Stimulated activated CD8-positive, alpha-beta memory T cell treated with anti-CD3 and anti-CD28 coated beads, Interleukin-7, amount 100 ng/mL, for 4 hours (primary cell): ENCODE results near the gene RNF13.
"Not testable (repeated sequence)": the region's sequence is repeated elsewhere in the genome, so short reads cannot be mapped to it uniquely, and the experiment has no call there.

Experiments used
- DNase-seq, 2 donors: peaks; one replicate each; pipeline ENCODE4 v3.0.0-alpha.2; 2020; ENCODE audit warnings: low read depth in 2 of 2

Gene RNF13

DNA sequence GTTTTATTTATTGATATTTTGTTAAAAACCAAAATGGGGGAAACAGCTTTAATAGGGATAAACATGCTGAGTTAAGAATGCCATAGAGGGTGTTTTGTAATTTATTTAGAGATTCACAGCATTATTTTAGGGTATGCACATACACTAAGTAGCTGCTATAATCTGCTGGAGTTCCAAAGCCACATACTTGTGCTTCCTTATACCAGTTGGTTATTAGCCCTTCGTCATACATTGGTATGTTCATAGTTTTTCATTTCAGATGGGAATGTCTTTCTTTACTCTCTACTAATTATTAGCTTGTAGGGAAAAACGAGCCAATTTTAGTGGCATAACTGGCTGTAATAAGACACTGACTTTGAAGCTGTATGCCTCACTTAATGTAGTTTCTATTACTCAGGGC lies 82.8 kb downstream of the RNF13 start:
- no peak for DNase-seq

DNA sequence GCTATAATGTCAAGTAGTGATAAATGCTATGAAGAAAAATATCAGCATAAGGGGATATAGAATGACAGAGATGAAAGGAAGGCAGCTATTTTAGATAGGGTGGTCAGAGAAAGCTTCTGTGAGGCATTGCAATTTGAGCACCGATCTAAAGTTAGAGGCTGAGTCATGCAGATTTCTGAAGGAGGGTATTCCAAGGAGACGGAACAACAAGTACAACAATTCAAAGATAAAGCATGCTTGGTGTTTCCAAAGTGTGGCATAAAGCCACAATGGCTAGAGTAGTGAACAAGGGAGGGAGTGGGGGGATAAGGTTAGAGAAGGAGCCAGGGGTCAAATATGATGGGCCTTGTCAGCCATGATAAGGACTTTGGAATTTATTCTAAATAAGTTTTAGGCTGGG lies 85.8 kb downstream of the RNF13 start:
- DNase-seq, result no peak

DNA sequence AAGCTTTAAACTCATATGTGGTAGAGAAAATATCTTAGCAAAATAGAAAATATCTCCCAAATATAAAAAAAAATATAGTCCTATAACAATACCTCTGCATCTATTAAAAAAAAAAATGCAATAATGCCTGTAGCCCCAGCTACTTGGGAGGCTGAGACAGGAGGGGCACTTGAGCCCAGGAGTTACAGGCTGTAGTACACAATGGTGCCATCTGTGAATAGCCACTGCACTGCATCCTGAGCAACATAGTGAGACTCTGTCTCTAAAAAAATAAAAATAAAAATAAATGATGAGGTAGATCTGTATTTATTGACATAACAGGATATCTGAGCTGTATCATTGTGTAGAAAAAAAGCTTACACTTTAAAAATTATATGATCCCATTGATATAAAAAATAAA lies 87.3 kb downstream of the RNF13 start:
- DNase-seq, result no peak

DNA sequence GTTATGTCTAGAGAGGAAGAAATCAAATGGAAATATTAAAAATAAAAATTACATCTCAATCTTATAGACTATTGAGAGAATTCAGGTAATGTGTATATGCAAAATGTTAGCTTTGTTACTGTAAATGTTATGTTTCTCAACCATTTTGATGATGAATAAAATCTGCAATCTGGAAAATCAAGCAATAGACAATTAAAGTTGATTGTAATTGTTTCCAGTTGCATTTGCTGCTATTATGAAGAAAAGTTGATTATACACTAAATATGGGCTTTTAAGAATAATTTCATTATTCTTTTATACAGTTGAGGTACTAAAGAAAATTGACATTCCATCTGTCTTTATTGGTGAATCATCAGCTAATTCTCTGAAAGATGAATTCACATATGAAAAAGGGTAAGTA lies 88.8 kb downstream of the RNF13 start:
- DNase-seq, result no peak

DNA sequence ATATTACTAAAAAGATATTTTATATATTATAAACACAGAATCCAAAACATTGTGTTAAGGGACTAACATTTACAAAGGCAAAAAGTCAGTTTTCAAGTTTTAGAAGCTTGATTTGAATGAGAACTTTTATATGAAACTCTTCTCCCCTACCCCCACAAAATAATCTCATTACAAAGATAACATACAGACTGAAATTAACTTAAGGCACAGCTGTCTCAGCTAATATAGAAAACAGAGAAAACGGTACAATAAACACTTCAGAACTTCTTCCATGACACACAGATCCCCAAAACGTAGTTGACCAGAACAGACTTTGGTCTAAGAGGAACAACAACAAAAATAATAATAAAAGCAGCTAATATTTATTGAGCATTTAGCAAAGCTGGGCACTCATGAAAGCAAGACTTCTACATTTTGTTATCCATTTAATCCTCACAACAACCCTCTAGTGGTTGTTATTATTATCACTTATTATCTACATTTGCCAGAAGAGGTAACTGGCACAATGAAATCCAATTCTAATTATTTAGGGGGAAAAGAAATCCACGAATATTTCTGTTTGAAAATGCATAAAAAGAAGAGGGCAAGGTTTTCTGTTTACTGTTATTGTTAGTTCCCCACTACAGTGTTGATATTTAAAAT lies 89.6 kb downstream of the RNF13 start:
- no peak for DNase-seq

DNA sequence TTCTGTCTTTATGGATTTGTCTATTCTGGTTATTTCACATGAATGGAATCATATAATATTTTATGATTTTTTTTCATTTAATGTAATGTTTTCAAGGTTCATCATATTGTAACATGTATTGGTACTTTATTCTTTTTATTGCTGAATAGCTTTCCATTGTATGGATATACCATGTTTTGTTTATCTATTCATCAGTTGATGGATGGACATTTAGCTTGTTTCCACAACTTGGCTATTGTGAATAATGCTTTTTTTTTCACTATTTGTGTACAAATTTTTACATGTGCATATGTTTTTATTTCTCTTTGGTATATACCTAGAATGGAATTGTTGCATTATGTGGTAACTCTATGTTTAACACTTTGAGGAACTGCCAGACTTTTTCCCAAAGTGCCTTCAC lies 93.0 kb downstream of the RNF13 start:
- DNase-seq, result no peak

DNA sequence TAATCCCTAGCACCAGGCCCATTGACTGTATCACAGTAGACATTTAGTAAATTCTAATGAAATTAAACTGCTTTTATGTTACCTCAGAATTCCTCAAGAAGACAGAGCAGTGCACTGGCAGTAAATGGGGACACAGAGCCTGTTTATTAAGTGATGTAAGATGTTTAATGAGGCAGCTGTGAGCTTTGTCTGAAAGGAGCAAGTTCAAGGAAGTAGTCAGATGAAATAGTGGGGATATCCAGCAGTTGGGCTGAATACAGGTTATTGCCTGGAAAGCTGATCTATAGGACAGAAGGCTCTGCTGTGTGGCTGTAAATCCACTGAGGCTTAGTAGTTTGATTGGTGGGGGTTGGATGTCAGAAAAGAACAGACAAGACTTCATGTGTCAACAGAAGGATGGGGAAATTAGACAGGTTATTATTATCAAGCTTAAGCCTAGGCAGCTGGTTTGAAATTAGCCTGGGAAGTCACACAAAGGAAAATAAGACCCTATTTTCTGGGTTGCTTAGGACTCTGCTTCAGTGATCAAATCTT lies 95.5 kb downstream of the RNF13 start:
- DNase-seq, result no peak

DNA sequence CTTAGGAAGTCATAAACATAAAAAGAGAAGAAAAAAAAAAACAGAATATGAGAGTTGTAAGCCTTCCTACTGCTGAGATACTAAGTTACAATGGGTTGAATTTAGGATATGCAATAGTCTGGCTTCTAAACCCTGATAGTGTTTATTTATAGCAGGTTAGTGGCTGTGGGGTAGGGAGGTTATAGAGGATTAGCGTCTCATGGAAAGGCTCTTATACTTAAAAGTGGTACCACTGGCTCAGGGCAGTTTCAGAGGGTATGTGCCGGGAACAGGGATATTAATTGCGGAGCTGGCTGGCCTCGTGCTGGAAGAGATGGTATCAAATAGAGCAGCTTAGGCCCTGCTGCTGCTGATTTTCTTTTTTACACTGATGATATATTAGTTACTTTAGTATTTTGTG lies 96.9 kb downstream of the RNF13 start:
- DNase-seq, result no peak

DNA sequence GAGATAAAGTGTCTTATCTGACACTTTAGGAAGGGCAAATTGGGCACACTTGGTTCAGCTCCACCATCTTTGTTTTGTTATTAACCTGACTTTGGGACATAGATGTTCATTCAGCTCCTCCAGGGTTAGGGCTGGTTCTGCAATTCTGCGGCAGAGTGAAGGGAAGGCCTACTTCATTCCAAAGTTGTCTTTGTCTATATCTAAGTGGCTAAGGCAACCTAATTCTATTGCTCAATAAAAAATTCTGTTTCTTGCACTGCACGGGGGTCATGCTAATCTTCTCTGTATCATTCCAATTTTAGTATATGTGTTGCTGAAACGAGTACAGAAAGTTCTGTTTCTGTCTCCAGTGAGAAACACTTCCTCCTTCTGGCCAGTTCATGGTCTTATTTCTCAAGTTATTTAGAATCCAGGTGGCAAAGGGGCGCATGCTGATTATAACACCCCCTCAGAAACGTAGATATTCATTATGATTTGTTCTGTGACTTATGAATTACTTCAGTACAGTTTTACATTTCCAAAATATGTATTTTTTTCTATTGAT lies 104.2 kb downstream of the RNF13 start:
- no peak for DNase-seq

DNA sequence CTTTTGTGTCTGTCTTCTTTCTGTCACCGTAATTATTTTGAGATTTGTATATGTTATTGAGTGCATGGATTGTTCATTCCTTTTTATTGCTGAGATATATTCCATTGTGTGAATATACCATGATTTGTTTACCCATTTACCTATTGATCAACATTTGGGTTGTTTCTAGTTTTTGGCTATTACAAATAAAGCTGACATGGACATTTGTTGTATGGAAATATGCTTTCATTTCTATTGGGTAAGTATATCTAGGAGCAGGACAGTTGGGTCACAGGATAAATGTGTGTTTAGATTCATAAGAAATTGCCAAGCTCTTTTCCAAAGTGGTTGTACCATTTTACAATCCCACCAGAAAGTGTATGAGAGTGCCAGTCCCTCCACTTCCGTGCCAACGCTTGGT lies 106.5 kb downstream of the RNF13 start:
- no peak for DNase-seq

DNA sequence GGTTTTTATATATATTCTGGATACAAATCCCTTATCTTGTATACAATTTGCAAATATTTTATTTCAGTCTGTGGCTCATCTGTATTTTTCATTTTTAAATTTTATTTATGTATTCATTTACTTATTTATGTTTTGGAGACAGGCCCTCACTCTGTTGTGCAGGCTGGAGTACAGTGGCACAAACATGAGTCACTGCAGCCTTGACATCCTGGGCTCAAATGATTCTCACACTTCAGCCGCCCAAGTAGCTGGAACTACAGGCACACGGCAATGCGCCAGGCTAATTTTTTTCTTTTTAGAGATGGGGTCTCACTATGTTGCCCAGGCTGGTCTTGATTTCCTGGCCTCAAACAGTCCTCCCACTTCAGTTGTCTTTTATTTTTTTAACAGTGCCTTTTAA lies 107.1 kb downstream of the RNF13 start:
- DNase-seq, result no peak

DNA sequence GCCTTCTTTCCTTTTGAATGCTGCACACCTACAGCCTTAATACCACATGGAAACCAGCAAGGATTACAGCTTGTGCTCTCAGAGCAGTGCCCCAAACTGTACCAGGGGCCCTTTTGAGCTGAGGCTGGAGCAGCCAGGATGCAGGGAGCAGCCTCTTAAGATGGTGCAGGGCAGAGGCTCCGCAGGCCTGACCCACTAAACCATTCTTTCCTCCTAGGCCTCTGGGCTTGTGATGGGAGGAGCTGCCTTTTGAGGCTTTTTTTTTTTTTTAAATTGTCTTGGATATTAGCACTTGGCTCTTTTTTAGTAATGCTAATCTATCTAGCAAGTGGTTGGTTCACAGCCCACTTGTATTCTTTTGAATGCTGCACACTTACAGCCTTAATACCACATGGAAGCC lies 120.0 kb downstream of the RNF13 start:
- no peak for DNase-seq

DNA sequence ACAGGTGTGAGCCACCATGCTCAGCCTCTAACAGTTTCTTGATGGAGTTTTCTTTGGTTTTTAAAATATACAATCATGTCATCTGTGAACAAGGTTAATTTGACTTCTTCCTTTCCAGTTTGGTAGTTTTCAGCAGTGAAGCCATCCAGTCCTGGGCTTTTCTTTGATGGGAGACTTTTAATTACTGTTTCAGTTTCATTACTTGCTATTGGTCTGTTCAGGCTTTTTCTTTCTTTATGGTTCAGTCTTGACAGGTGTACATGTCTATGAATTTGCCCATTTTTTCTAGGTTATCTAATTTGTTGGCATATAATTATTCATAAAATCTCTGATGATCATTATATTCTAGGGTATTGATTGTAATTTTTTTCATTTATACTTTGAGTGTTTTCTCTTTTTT lies 120.8 kb downstream of the RNF13 start:
- DNase-seq, result no peak

DNA sequence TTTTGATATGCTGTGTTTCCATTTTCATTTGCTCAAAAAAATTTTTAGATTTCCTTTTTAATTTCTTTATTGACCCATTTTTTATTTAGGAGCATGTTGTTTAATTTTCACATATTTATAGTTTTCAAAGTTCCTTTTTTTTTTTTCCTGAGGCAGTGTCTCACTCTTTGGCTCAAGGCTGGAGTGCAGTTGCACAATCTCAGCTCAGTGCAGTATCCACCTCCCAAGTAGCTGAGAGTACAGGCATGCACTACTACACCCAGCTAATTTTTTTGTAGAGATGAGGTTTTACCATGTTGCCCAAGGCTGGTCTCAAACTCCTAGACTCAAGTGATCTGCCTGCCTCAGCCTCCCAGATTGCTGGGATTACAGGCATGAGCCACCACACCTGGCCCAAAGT lies 121.5 kb downstream of the RNF13 start:
- no peak for DNase-seq

DNA sequence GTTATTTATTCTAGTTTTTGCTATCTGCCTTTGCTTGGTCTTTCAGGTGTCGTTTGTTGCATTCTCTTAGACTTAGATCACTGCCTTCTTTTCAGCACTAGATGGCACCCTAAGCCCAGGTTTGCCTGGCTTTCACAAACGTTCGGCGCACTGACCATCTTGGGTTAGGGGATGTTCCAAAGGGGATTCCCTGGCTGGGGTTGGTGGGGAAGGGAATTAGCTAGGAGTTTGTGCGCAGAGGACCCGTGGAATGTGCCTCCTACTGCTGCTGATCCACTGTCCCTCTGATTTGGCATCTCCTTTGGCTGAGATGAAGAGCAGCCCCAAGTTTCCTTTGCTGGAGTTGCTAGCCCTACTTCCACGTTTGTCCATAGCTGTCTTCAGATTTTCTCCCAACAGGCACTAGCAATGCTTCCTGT lies 123.8 kb downstream of the RNF13 start:
- no peak for DNase-seq

DNA sequence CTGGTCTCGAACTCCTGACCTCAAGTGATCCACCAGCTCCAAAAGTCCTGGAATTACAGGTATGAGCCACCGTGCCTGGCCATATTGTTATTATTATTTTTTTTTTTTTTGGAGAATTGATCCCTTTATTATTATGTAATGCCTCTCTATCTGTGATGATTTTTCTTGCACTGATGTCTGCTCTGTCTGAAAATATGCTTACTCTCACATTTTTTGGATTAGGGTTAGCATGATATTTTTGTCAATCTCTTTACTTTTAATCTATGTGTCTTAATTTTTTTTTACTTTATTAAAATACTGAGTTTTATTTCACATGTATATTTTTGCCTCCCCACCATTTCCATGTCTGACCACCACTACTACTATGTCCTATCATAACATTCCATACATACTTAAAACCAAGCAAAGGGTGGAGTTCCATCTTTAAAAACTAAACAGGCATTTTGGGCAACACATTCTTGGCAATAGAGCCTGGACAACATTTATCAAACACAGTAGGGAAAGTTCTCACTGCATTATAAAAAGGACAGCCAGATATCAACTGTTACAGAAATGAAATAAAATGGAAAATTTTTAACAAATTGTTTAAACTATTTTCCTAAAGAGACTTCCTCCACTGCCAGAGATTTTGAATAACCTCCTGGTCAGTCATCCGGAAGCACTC lies 125.5 kb downstream of the RNF13 start:
- DNase-seq, result not testable (repeated sequence)

DNA sequence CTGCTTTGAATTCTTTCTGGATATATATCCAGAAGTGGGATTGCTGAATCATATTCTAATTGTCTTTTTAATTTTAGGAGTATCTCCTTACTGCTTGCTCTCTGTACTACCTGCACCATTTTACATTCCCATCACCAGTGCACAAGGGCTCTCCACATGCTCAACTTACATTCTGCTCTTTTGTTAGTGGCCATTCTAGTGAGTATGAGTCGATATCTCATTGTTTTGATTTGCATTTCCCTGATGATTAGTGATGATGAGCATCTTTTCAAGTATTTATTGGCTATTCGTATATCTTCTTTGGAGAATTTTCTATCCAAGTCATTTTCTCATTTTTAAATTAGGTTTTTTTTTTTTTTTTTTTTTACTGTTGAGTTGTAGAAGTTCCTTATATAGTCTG lies 128.2 kb downstream of the RNF13 start:
- DNase-seq, result no peak

DNA sequence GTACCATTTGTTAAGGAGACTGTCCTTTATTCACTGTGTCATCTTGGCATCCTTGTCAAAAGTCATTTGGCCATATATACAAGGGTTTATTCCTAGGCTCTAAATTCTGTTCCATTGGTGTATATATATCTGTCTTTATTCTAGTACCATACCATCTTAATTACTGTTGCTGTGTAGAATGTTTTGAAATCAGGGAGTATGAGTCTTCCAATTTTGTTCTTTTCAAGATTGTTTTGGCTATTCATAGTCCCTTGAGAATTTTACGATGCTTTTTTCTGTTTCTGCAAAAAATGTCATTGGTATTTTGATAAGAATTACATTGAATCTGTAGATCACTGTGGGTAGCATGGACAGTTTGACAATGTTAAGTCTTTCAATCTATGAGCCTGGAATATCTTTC lies 128.9 kb downstream of the RNF13 start:
- DNase-seq, result no peak

DNA sequence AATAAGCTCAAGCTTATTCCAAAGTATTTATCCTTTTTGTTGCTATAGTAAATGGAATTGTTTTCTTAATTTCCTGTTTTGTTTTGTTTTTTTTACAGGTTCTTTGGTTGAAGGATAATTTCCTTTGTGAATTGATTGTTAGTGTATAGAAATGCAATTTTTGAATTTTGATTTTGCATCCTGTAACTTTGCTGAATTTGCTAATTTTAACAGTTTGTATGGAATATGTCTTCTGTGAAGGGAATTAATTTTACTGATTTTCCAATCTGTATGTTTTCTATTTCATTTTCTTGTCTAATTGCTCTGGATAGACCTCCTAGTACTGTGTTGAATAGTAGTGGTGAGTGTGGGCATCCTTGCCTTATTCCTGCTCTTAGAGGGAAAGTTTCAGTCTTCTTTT lies 129.4 kb downstream of the RNF13 start:
- no peak for DNase-seq

DNA sequence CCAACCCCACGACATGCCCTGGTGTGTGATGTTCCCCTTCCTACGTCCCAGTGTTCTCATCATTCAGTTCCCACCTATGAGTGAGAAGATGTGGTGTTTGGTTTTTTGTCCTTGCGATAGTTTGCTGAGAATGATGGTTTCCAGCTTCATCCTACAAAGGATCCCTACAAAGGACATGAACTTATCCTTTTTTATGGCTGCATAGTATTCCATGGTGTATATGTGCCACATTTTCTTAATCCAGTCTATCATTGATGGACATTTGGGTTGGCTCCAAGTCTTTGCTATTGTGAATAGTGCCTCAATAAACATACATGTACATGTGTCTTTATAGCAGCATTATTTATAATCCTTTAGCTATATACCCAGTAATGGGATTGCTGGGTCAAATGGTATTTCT lies 131.0 kb downstream of the RNF13 start:
- not testable (repeated sequence) for DNase-seq

DNA sequence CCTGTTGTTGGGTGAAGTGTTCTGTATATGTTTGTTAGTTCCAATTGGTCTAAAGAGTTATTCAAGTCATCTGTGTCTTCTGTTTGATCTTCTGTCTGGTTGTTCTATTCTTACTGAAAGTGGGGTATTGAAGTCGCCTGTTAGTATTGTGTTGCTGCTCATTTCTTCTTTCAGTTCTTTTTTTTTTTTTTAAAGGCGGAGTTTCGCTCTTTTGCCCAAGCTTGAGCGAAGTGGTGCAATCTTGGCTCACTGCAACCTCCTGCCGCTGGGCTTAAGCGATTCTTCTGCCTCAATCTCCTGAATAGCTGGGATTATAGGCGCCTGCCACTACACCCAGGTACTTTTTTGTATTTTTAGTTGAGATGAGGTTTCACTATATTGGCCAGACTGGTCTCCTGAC lies 134.2 kb downstream of the RNF13 start:
- no peak for DNase-seq

DNA sequence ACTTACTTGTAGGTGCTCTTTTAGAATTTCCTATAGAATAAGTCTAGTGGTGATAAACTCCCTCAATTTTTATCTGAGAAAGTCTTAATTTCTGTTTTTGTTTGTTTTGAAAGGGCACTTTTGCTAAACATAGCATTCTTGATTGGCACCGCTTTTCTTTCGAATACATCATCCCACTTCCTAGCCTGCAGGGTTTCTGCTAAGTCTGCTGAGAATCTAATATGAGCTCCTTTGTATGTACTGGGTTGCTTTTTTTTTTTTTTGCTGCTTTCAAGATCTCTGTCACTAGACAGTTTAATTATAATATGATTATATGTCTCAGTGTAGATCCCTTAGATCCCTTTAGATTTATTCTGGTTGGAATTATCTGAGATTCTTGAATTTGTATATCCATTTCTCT lies 136.2 kb downstream of the RNF13 start:
- no peak for DNase-seq

DNA sequence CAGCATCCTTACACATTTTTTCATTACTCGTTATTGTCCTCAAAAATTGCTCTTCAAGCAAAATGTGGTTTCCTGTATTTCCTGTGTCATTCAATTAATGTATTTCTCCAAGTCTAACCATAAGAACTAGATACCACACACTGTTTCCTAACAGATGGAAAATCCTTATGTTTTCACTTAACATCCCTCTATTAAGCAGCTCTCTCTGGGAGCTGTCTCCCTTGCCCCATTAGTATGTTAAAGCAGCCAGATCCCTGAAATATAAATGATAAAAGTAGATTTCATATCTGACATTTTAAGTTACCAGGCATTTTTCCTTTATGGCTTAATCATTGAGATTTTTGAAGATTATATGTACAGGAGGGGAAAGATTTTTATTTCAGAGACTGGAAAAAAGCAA lies 141.8 kb downstream of the RNF13 start:
- no peak for DNase-seq
